ENCODE results near the gene IFT57. TPM values are rescaled to one million over a fixed set of nuclear protein-coding genes. Genes with fewer than 3 reads are reported as not detected.

The IFT57 gene
- total RNA-seq, 1 donor from 2014 or later = 17.6 TPM

DNA sequence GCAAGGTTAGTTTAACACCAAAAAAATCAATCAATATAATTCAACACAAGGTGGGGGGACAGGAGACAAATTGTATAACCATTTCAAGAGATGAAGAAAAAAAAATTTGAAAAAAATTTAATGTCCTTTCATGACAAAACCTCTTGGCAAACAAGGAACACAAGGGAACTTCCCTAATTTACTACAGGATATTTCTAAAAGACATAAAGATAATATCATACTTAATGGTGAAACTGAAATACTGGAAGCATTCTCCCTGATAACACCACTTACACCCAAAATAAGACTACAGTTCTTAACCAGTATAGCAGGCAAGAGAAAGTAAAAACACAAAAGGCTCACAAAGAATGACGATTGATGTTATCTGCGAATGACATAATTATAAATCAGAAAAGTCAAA is 44.7 kb downstream of the IFT57 start:
- TF ChIP-seq, protein P1, sequence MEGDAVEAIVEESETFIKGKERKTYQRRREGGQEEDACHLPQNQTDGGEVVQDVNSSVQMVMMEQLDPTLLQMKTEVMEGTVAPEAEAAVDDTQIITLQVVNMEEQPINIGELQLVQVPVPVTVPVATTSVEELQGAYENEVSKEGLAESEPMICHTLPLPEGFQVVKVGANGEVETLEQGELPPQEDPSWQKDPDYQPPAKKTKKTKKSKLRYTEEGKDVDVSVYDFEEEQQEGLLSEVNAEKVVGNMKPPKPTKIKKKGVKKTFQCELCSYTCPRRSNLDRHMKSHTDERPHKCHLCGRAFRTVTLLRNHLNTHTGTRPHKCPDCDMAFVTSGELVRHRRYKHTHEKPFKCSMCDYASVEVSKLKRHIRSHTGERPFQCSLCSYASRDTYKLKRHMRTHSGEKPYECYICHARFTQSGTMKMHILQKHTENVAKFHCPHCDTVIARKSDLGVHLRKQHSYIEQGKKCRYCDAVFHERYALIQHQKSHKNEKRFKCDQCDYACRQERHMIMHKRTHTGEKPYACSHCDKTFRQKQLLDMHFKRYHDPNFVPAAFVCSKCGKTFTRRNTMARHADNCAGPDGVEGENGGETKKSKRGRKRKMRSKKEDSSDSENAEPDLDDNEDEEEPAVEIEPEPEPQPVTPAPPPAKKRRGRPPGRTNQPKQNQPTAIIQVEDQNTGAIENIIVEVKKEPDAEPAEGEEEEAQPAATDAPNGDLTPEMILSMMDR (IDR thresholded peaks at IDR 0.05; ENCODE audit: insufficient read depth, low read length, severe bottlenecking) = no peak
- H3K36me3 ChIP-seq (ENCODE audit: control insufficient read depth, insufficient read depth, low read length) = no peaks in the 10 kb centered on the region
- DNase-seq (ENCODE audit: low read depth) = no peak
- FAIRE-seq = no peak
- H3K4me3 ChIP-seq (ENCODE audit: low read depth, low read length) = no peak overlapping the region
- H3K27me3 ChIP-seq (ENCODE audit: control insufficient read depth, insufficient read depth, low read length) = no peaks in the 10 kb centered on the region

DNA sequence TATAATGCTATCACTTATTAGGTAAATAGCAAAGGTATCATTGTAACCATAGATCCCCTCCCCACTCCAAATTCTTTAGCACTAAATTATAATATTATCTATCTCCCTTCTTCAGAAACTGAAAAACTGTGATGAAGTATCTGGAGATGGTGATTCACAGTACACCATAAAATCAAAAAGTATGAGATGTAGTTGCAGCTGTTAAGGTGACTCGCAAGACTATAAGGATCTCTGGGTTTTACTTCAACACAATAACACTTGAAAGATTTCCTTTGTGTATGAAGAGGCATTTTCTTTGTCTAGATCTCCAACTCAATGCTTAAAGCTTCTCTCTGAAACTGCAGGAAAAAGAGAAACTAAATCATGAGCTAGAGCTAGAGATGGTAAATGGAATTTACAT is 46.9 kb downstream of the IFT57 start:
- TF ChIP-seq, protein P1 (IDR thresholded peaks at IDR 0.05; ENCODE audit: insufficient read depth, low read length, severe bottlenecking) = no peak
- no peak for FAIRE-seq

DNA sequence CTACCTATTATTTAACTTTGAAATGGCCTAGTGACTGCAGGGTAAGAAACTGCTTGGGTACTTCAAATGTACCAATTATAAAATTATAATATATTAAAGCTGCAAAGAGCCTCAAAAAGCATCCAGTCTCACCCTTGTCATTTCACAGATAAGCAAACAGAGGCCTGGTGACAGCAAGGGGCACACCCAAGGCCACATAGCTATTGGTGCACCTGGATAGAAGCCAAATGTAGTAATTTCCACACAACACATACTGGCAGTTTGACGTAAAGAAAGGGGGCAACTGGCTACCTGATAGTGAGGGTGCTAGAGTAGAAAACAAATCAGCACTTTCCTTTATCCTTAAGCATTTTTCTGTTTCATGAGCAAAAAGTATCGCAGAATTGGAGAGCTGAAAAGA is 51.1 kb downstream of the IFT57 start:
- TF ChIP-seq, protein P1 (IDR thresholded peaks at IDR 0.05; ENCODE audit: insufficient read depth, low read length, severe bottlenecking) = no peak
- DNase-seq (ENCODE audit: low read depth) (no peak), FAIRE-seq (no peak)
- H3K4me3 ChIP-seq (ENCODE audit: low read depth, low read length) = no peak overlapping the region
- H3K36me3 ChIP-seq (ENCODE audit: control insufficient read depth, insufficient read depth, low read length) = no peaks in the 10 kb centered on the region
- no peaks in the 10 kb centered on the region for H3K27me3 ChIP-seq (ENCODE audit: control insufficient read depth, insufficient read depth, low read length)

More for the DNA sequence above, 46.9 kb downstream of the IFT57 start:
- H3K27me3 ChIP-seq (ENCODE audit: control insufficient read depth, insufficient read depth, low read length) = no peaks in the 10 kb centered on the region
- no peak overlapping the region for H3K4me3 ChIP-seq (ENCODE audit: low read depth, low read length)
- no peak for DNase-seq (ENCODE audit: low read depth)
- H3K36me3 ChIP-seq (ENCODE audit: control insufficient read depth, insufficient read depth, low read length) = no peaks in the 10 kb centered on the region

- DNase-seq (ENCODE audit: low read depth) = no peak
Measured at GRCh38 chr3:108164391-108164790, 57.8 kb downstream of the IFT57 start.

DNA sequence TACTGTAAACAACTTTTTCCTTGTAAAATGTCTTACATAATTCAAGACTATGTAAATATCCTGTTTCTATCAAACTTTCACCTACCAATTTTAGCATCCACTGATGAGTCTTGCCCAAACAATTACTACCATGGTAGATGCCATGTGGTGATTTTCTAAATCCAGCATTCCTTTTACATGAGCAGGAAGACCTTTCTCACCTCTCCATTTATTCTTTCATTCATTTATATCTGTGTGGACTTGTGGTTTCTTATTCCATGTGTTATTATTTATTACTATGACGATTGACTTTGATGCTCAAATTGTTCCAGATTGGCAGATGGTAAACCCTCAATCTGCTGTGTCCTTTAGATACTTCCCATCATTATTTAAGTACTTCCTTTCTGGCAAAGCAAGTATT is 62.4 kb downstream of the IFT57 start:
- DNase-seq (ENCODE audit: low read depth) = peak; percentile 69
- no peak overlapping the region for H3K4me3 ChIP-seq (ENCODE audit: low read depth, low read length)
- TF ChIP-seq, protein P1 (IDR thresholded peaks at IDR 0.05; ENCODE audit: insufficient read depth, low read length, severe bottlenecking) = no peak
- no peaks in the 10 kb centered on the region for H3K27me3 ChIP-seq (ENCODE audit: control insufficient read depth, insufficient read depth, low read length)
- peaks cover 1% of the 10 kb centered on the region for H3K36me3 ChIP-seq (ENCODE audit: control insufficient read depth, insufficient read depth, low read length)
- FAIRE-seq = no peak

More at GRCh38 chr3:108164391-108164790, 57.8 kb downstream of the IFT57 start:
- Histone ChIP-seq H3K27me3 (ENCODE audit: control insufficient read depth, insufficient read depth, low read length) (no peaks in the 10 kb centered on the region), H3K4me3 (ENCODE audit: low read depth, low read length) (no peak overlapping the region), H3K36me3 (ENCODE audit: control insufficient read depth, insufficient read depth, low read length) (peaks cover 1% of the 10 kb centered on the region)
- TF ChIP-seq, protein P1 (IDR thresholded peaks at IDR 0.05; ENCODE audit: insufficient read depth, low read length, severe bottlenecking) = no peak
- FAIRE-seq = no peak

DNA sequence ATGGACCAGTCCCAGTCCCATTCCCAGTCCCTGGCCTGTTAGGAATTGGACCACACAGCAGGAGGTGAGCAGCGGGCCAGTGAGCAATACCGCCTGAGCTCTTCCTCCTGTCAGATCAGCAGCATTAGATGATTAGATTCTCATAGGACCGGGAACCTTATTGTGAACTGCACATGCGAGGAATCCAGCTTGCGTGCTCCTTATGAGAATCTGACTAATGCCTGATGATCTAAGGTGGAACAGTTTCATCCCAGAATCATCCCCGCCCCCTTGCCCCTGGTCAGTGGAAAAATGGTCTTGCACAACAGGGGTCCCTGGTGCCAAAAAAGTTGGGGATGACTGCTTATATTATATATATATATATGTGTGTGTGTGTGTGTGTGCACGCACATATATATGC is 63.1 kb downstream of the IFT57 start:
- Histone ChIP-seq H3K4me3 (ENCODE audit: low read depth, low read length) (no peak overlapping the region), H3K27me3 (ENCODE audit: control insufficient read depth, insufficient read depth, low read length) (no peaks in the 10 kb centered on the region), H3K36me3 (ENCODE audit: control insufficient read depth, insufficient read depth, low read length) (peaks cover 1% of the 10 kb centered on the region)
- FAIRE-seq (no peak), DNase-seq (ENCODE audit: low read depth) (no peak)
- TF ChIP-seq, protein P1 (IDR thresholded peaks at IDR 0.05; ENCODE audit: insufficient read depth, low read length, severe bottlenecking) = no peak

Data from bronchial epithelial cell (primary cell).